K562 (cell line): Measurements from ENCODE around the gene FSIP2. TPM values are rescaled to one million over a fixed set of nuclear protein-coding genes. Genes with fewer than 3 reads are reported as not detected.

Experiments
- ATAC-seq: fragments of 200-7000 bp; cut with Tn5 transposase; 3 replicates; pipeline ENCODE4 v1.9.1; 2020; ENCODE audit warnings: moderate library complexity
- BruUV-seq: library from RNA; stranded (reverse); fragments of 400-500 nt; replicated peaks from 2 replicates; lab custom pipeline; 2021; lab: Mats Ljungman, UMichigan
- CTCF ChIA-PET: fragments of 300-600 bp; formaldehyde crosslinking; extraction: SDS; loops from one replicate; lab custom pipeline; 2021; ENCODE audit warnings: low intra/inter-chr PET ratio; lab: Yijun Ruan, JAX
- POLR2A ChIA-PET: fragments of 300-600, 350-650 bp; sonication (Branson Sonifier 250); formaldehyde crosslinking; extraction: SDS; loops from one replicate; lab custom pipeline; 2021; ENCODE audit warnings: antibody characterized with exemption, inconsistent platforms; lab: Yijun Ruan, JAX
- DNase-seq, 4 experiments: peaks; one replicate each; pipeline versions ENCODE4 v3.0.0 to v3.0.0-alpha.2; 2011 to 2018; ENCODE audit warnings: low spot score in 3 of 4, mixed read lengths in 3 of 4; ENCODE audit errors: extremely low read depth in 1 of 4
- FAIRE-seq: peaks from 2 replicates; lab custom pipeline; 2011; peaks lifted over from hg19 to GRCh38; lab: Jason Lieb, UNC
- H2AFZ ChIP-seq: 2 replicates; pipeline ENCODE4 v1.6.0; 2011; ENCODE audit warnings: low read depth, low read length, control low read depth, inconsistent platforms
- H3K27ac ChIP-seq: fragments of 200-600 bp; 3 replicates; pipeline ENCODE4 v1.8.0; 2011; ENCODE audit warnings: low read depth, mild to moderate bottlenecking, control low read depth, inconsistent platforms, low read length, moderate library complexity, mixed read lengths; ENCODE audit errors: extremely low read depth
- H3K27me3 ChIP-seq, 2 experiments: fragments of 300-600 bp in 1 of 2; 2 replicates in 1 of 2; 3 replicates in 1 of 2; pipeline versions ENCODE4 v1.6.0 to v1.8.0; 2011; ENCODE audit warnings: inconsistent platforms in 2 of 2, low read length in 2 of 2, mild to moderate bottlenecking in 1 of 2, mixed read lengths in 1 of 2, moderate library complexity in 1 of 2; ENCODE audit not compliant: control insufficient read depth in 2 of 2, insufficient read depth in 2 of 2
- H3K36me3 ChIP-seq: fragments of 300-600 bp; 3 replicates; pipeline ENCODE4 v1.8.0; 2011; ENCODE audit warnings: mild to moderate bottlenecking, low read length, inconsistent platforms; ENCODE audit not compliant: control insufficient read depth, insufficient read depth
- H3K4me1 ChIP-seq, 2 experiments: fragments of 200-600 bp in 1 of 2; replicated peaks in 1 of 2; 2 replicates in 1 of 2; 3 replicates in 1 of 2; pipeline versions ENCODE4 v1.5.1 to v1.8.0; 2011; ENCODE audit warnings: inconsistent platforms in 2 of 2, low read length in 2 of 2, mild to moderate bottlenecking in 1 of 2, mixed read lengths in 1 of 2, moderate library complexity in 1 of 2; ENCODE audit not compliant: control insufficient read depth in 2 of 2, insufficient read depth in 2 of 2
- H3K4me2 ChIP-seq: 2 replicates; pipeline ENCODE4 v1.6.1; 2011; ENCODE audit warnings: low read length, control low read depth, inconsistent platforms, mixed read lengths; ENCODE audit not compliant: insufficient read depth
- H3K4me3 ChIP-seq: fragments of 200-600 bp; sonication (generic), shearing (Covaris generic); 2 replicates; pipeline ENCODE4 v1.5.1; 2016; ENCODE audit warnings: control low read depth, inconsistent platforms
- H3K79me2 ChIP-seq: fragments of 200-600 bp; 3 replicates; pipeline ENCODE4 v1.8.0; 2011; ENCODE audit warnings: low read length, inconsistent platforms; ENCODE audit not compliant: control insufficient read depth, insufficient read depth
- H3K9ac ChIP-seq, 2 experiments: 2 replicates each; pipeline versions ENCODE4 v1.6.0 to v1.6.1; 2011; ENCODE audit warnings: low read depth in 2 of 2, low read length in 2 of 2, control low read depth in 1 of 2, inconsistent platforms in 1 of 2, mild to moderate bottlenecking in 1 of 2, mixed read lengths in 1 of 2; ENCODE audit not compliant: insufficient read depth in 1 of 2
- H3K9me1 ChIP-seq: one replicate; pipeline ENCODE4 v1.6.0; 2011; ENCODE audit warnings: inconsistent platforms, mild to moderate bottlenecking, low read length, moderate library complexity; ENCODE audit not compliant: control insufficient read depth, insufficient read depth
- H3K9me3 ChIP-seq: replicated peaks from 2 replicates; pipeline ENCODE4 v1.5.1; 2011; ENCODE audit warnings: low read depth, low read length, inconsistent platforms; ENCODE audit not compliant: control insufficient read depth, insufficient read depth
- H4K20me1 ChIP-seq: replicated peaks from 2 replicates; pipeline ENCODE4 v1.6.1; 2011; ENCODE audit warnings: low read length, inconsistent platforms, mixed read lengths; ENCODE audit not compliant: control insufficient read depth, insufficient read depth
- GATA2 ChIP-seq: sonication (generic); formaldehyde crosslinking; IDR thresholded peaks from 2 replicates; pipeline ENCODE4 v1.4.0; 2020; ENCODE audit warnings: mild to moderate bottlenecking, missing genetic modification reagents
- RBM39 ChIP-seq: fragments of 200-400 bp; formaldehyde crosslinking; optimal IDR thresholded peaks from 2 replicates; pipeline ENCODE3; 2018; ENCODE audit warnings: low read depth, low read length
- ZNF124 ChIP-seq: sonication (generic); formaldehyde crosslinking; IDR thresholded peaks from 2 replicates; pipeline ENCODE4 v1.8.1; 2022; ENCODE audit warnings: missing genetic modification reagents
- in situ Hi-C: fragments of 300-500 bp; cut with MboI; formaldehyde crosslinking; loops from 4 replicates; pipeline ENCODE4 v1.15.0; 2018; ENCODE audit warnings: inconsistent platforms, mixed read lengths
- intact Hi-C: fragments of 100-400 bp; cut with micrococcal nuclease; formaldehyde crosslinking; loops from 2 replicates; pipeline ENCODE4 v1.14.2; 2022
- polyA plus RNA-seq, 8 experiments: library from polyadenylated mRNA; depleted of rRNA in 4 of 8; stranded (reverse) in 5 of 8; unstranded in 3 of 8; fragments of >200 nt; fragmentation: Nextera tagmentation in 2 of 8; fragmentation: Illumina TruSeq in 1 of 8; extraction: Ambion mirVana in 2 of 8; extraction: Trizol in 1 of 8; gene quantifications; 2 replicates each; pipeline versions ENCODE4 v1.2.1 to v1.2.3, GENCODE V29; 2011 to 2014; ENCODE audit warnings: inconsistent platforms in 1 of 8, missing spikeins in 1 of 8
- total RNA-seq, 7 experiments: library from RNA; depleted of rRNA in 6 of 7; stranded (reverse); fragments of >200 nt in 6 of 7; fragmentation: Illumina TruSeq in 2 of 7; extraction: Trizol in 2 of 7; gene quantifications; 2 replicates each; pipeline versions ENCODE4 v1.2.1 to v1.2.3, GENCODE V29; 2011 to 2021; ENCODE audit warnings: low replicate concordance in 1 of 7
- TF ChIP-seq, protein P1 (sequence below), 2 experiments: fragments of 450-650 bp in 1 of 2; sonication (generic) in 1 of 2; formaldehyde crosslinking; conservative IDR thresholded peaks; 2 replicates each; pipeline versions ENCODE4 v1.4.0 to v1.8.1; 2020 to 2022; ENCODE audit warnings: mild to moderate bottlenecking in 1 of 2, missing genetic modification reagents in 1 of 2
- TF ChIP-seq, protein P2 (sequence below): fragments of 250-450 bp; sonication (Bioruptor Pico); IDR thresholded peaks from 2 replicates; pipeline ENCODE4 v1.8.0; 2021; ENCODE audit warnings: mild to moderate bottlenecking, moderate library complexity
- TF ChIP-seq, protein P3 (sequence below): sonication (generic); formaldehyde crosslinking; IDR thresholded peaks from 2 replicates; pipeline ENCODE4 v1.8.0; 2023; ENCODE audit warnings: mild to moderate bottlenecking, missing genetic modification reagents

Gene FSIP2
- total and polyA plus RNA-seq, 9 of the 15 experiments (the other 6 are each of a cell fraction or from before 2014, with no cell fraction given), result 0.01 to 0.04 TPM; not detected in 7

DNA sequence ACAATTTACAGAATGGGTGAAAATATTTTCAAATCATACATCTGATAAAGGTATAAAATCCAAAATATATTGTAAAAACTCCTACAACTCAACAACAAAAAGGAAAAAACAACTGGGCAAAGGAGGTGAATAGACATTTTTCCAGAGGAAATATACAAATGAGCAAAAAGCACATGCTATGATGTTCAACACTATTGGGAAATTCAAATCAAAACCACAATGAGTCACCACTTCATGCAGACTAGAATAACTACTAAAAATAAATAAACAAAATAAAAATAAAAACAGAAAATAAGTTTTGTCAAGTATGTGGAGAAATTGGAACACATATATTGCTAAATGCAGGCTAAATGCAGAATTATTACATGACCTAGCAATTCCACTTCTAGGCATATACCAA, 120.9 kb downstream of the FSIP2 start:
- Histone ChIP-seq H3K79me2 (peaks cover 19% of the 10 kb centered on the region), H2AFZ (no peak overlapping the region), H3K4me1 (no peaks in the 10 kb centered on the region), H3K27ac (no peak overlapping the region), H4K20me1 (no peaks in the 10 kb centered on the region), H3K36me3 (no peaks in the 10 kb centered on the region), H3K27me3 (no peaks in the 10 kb centered on the region), H3K9me3 (no peaks in the 10 kb centered on the region), H3K4me3 (no peak overlapping the region), H3K4me2 (no peak overlapping the region), H3K9me1 (no peaks in the 10 kb centered on the region), H3K9ac (no peak overlapping the region)
- in situ Hi-C loops, result no loop called here
- FAIRE-seq, result no peak
- no peak for DNase-seq
- BruUV-seq, result no TSS peak
- POLR2A ChIA-PET, result no interaction called here
- intact Hi-C loops, result no loop called here
- CTCF ChIA-PET, result no interaction called here
- TF ChIP-seq ZNF124 (no peak), RBM39 (no peak), GATA2 (CRISPR knock-in tag) (no peak)
- TF ChIP-seq, protein P1, sequence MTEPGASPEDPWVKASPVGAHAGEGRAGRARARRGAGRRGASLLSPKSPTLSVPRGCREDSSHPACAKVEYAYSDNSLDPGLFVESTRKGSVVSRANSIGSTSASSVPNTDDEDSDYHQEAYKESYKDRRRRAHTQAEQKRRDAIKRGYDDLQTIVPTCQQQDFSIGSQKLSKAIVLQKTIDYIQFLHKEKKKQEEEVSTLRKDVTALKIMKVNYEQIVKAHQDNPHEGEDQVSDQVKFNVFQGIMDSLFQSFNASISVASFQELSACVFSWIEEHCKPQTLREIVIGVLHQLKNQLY (CRISPR knock-in tag; conservative IDR thresholded peaks at IDR 0.05), result no peak
- TF ChIP-seq, protein P2, sequence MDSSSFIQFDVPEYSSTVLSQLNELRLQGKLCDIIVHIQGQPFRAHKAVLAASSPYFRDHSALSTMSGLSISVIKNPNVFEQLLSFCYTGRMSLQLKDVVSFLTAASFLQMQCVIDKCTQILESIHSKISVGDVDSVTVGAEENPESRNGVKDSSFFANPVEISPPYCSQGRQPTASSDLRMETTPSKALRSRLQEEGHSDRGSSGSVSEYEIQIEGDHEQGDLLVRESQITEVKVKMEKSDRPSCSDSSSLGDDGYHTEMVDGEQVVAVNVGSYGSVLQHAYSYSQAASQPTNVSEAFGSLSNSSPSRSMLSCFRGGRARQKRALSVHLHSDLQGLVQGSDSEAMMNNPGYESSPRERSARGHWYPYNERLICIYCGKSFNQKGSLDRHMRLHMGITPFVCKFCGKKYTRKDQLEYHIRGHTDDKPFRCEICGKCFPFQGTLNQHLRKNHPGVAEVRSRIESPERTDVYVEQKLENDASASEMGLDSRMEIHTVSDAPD (CRISPR knock-in tag), result no peak
- TF ChIP-seq, protein P3, sequence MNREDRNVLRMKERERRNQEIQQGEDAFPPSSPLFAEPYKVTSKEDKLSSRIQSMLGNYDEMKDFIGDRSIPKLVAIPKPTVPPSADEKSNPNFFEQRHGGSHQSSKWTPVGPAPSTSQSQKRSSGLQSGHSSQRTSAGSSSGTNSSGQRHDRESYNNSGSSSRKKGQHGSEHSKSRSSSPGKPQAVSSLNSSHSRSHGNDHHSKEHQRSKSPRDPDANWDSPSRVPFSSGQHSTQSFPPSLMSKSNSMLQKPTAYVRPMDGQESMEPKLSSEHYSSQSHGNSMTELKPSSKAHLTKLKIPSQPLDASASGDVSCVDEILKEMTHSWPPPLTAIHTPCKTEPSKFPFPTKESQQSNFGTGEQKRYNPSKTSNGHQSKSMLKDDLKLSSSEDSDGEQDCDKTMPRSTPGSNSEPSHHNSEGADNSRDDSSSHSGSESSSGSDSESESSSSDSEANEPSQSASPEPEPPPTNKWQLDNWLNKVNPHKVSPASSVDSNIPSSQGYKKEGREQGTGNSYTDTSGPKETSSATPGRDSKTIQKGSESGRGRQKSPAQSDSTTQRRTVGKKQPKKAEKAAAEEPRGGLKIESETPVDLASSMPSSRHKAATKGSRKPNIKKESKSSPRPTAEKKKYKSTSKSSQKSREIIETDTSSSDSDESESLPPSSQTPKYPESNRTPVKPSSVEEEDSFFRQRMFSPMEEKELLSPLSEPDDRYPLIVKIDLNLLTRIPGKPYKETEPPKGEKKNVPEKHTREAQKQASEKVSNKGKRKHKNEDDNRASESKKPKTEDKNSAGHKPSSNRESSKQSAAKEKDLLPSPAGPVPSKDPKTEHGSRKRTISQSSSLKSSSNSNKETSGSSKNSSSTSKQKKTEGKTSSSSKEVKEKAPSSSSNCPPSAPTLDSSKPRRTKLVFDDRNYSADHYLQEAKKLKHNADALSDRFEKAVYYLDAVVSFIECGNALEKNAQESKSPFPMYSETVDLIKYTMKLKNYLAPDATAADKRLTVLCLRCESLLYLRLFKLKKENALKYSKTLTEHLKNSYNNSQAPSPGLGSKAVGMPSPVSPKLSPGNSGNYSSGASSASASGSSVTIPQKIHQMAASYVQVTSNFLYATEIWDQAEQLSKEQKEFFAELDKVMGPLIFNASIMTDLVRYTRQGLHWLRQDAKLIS (CRISPR knock-in tag), result no peak
- ATAC-seq, result no peak
